HG03571 (cell line): Measurements from ENCODE around the gene L3HYPDH.

Source experiments
- ATAC-seq: cut with Tn5 transposase; IDR thresholded peaks from one replicate; pipeline ENCODE4 v1.9.1; 2021; ENCODE audit not compliant: unreplicated experiment

Gene L3HYPDH

DNA sequence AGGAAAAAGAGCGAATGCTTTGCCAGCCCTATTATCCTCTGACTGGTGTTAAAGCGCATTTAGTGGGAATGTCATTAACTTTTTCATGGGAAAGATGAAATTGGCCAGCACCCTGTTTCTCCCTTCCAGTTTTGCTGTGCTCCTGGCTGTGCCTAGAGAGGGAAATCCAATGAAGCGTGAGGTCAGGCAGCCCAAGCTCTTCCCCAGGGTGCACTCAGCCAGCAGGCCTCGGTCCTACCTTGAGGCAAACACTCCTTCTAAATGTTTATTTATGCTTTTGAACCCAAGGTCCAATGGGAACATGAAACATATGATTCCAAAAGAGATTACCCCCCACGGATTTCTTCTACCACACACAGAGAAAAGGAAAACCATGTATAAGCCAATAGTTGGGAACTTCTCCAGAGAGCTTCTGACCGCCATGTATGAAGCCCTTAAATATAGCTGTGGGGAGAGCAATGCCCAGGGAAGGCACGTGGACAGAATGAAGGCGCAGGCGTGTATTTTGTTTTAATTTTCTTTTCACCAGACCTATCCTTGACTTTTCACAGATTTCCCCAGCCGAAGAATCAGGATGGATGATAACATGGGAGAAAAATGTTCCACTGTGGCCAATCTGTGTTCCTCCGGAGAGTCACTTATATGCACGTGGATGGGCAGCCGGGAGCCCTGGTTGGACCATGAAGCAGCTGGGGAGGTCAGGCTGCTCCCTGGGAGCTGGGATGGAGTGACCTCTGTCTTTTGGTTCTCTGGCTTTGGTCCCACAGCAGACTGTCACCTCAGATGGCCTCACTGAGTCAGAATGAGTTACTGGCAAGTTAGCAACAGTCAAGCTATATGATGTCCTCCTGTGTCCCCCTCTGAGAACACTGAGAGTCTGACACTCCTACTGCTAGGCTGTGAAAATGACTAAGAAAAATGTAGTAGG lies 56.3 kb downstream of the L3HYPDH start:
- no peak for ATAC-seq

DNA sequence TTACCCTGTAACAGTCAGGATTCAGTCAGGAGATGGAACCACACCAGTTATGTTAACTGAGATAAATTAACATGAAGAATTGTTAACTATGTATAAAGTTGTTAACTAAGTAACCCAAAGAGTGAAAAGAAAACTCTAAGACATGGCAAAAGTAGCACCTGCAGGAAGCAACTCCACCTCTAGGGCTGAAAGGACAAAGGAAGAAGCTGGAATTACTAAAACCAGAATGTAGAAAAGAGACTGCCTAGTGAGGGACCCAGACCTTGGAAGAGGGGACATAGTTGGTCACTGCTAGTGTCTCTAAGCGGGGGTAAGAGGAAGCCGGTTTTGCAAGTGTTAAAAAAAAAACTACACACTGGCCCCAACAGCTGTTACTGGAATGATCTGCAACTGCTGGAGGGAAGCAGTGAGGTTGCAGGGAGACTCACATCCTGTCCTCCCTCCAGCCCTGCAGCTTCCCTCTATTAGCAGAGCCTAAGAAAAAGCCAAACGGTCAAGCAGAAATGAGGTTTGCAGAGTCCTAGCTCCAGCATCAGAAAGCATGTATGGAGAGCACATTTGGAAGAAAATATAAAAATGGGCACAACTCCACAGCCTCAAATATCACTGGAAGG lies 58.8 kb downstream of the L3HYPDH start:
- ATAC-seq, result no peak

DNA sequence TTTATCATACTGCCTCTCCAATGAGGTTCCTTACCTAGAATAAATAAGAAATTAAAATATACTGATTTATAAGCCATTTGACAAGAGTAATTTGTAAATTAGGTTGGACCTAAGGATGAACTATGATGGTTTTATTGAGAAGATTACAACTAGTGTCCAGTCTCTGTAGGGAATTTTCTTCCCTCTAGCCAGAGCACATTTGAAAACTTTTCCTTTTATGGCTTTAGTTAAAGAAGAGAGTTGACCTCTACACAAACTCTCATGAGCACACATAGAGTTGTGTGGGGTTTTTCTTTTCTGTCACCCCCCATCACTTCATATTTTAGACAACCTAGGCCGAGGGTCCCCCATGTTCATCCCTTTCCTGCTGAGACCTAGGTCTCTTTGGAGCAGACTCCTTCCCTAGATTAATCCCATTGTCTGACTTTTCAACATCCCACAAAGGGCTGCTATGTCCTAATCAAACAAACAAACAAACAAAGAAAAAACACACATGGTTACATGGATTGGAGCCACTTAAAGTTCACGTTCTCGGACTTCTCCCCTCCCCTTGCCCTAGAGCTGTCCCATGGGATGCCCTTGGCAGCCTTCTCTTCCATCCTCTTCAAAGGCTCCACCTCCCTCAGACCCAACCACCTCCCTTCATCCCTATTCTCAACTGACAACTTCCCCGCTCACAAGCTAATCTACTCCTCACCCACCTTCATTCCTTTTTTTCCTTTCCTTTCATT lies 59.7 kb downstream of the L3HYPDH start:
- no peak for ATAC-seq
